Stimulated activated effector memory CD8-positive, alpha-beta T cell treated with anti-CD3 and anti-CD28 coated beads, Interleukin-12 subunit alpha, Interleukin-12 subunit beta, amount 100 ng/mL, for 72 hours (primary cell): Measurements from ENCODE around the gene MRPL39.
A peak's percentile ranks its signal among the peaks of the same experiment; 100 is the strongest.

Experiments used
- ATAC-seq: fragments of 150-1000 bp; cut with Tn5 transposase; 2 replicates; pipeline ENCODE4 v1.10.0; 2021
- DNase-seq, 2 donors: peaks; one replicate each; pipeline ENCODE4 v3.0.0; 2021 to 2022; ENCODE audit warnings: low spot score in 2 of 2
- H3K27ac Mint-ChIP-seq: one replicate; pipeline ENCODE4 v1.8.0; 2022; ENCODE audit warnings: mild to moderate bottlenecking, mixed read lengths
- H3K36me3 Mint-ChIP-seq: one replicate; pipeline ENCODE4 v1.8.0; 2022; ENCODE audit warnings: mild to moderate bottlenecking, mixed read lengths
- H3K4me1 Mint-ChIP-seq: one replicate; pipeline ENCODE4 v1.8.0; 2022; ENCODE audit warnings: mixed read lengths
- H3K4me3 Mint-ChIP-seq: one replicate; pipeline ENCODE4 v1.8.0; 2022; ENCODE audit warnings: mild to moderate bottlenecking, mixed read lengths
- H3K9me3 Mint-ChIP-seq: one replicate; pipeline ENCODE4 v1.8.0; 2022; ENCODE audit warnings: mixed read lengths

MRPL39 gene

DNA sequence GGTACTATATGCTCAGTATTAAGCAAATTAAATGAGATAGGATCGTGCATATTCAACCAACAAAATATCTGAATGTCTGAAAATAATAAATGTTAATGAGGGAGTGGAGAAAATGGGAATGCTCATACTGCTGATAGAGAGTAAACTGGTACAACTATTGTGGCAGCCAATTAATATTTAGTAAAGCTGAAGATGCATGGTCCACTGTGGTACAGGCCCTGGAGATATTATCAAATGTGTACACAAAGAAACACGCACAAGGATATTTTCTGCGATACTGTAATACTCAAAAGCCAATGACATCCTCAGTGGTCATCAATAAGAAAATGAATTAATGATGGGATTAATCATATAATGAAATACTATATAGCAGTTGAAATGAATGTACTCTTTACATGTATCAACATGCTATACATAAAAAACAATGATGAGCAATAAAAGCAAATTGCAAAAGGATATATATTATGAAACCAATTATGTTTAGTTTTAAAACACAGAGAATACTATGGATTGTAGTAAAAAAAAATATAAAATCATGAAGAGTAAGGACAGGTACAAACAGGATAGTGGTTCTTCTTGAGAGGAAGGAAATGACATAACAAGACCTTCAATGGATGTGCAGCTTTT, 25.0 kb downstream of the MRPL39 start:
- DNase-seq (no peak), ATAC-seq (no peak)
- Mint-ChIP-seq H3K27ac (peak overlapping the region; percentile 92), H3K4me3 (no peak overlapping the region), H3K36me3 (peaks cover 100% of the 10 kb centered on the region), H3K4me1 (peaks cover 48% of the 10 kb centered on the region), H3K9me3 (no peaks in the 10 kb centered on the region)

DNA sequence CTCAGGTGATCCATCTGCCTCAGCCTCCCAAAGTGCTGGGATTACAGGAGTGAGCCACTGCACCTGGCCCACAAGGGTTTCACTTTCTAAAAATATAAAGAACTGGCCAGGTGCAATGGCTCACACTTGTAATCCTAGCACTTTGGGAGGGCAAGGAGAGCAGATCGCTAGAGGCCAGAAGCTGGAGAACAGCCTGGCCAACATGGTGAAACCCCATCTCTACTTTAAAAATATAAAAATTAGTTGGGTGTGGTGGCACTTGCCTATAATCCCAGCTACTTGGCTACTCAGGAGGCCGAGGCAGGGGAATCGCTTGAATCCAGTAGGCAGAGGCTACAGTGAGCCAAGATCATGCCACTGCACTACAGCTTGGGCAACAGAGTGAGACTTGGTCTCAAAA, 25.7 kb downstream of the MRPL39 start:
- Mint-ChIP-seq H3K4me1 (peaks cover 51% of the 10 kb centered on the region), H3K27ac (peak overlapping the region; percentile 92), H3K4me3 (no peak overlapping the region), H3K36me3 (peaks cover 100% of the 10 kb centered on the region), H3K9me3 (no peaks in the 10 kb centered on the region)
- DNase-seq = no peak
- ATAC-seq = no peak

DNA sequence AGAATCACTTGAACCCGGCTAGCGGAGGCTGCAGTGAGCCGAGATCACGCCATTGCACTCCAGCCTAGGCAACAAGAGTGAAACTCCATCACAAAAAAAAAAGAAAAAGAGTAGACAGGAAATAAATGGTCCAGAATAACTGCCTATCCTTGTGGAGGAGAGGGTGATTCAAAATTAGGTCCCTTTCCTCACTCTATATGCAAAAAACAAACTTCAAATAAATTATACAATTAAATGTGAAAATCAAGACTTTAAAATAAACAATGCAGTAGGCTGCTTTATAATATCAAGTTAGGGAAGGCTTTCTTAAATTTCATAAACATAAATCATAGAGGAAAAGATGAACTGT, 26.4 kb downstream of the MRPL39 start:
- peak overlapping the region; percentile 92 for H3K27ac Mint-ChIP-seq
- no peaks in the 10 kb centered on the region for H3K9me3 Mint-ChIP-seq
- peaks cover 100% of the 10 kb centered on the region for H3K36me3 Mint-ChIP-seq
- ATAC-seq (no peak), DNase-seq (no peak)
- H3K4me3 Mint-ChIP-seq = no peak overlapping the region
- H3K4me1 Mint-ChIP-seq = peaks cover 51% of the 10 kb centered on the region

DNA sequence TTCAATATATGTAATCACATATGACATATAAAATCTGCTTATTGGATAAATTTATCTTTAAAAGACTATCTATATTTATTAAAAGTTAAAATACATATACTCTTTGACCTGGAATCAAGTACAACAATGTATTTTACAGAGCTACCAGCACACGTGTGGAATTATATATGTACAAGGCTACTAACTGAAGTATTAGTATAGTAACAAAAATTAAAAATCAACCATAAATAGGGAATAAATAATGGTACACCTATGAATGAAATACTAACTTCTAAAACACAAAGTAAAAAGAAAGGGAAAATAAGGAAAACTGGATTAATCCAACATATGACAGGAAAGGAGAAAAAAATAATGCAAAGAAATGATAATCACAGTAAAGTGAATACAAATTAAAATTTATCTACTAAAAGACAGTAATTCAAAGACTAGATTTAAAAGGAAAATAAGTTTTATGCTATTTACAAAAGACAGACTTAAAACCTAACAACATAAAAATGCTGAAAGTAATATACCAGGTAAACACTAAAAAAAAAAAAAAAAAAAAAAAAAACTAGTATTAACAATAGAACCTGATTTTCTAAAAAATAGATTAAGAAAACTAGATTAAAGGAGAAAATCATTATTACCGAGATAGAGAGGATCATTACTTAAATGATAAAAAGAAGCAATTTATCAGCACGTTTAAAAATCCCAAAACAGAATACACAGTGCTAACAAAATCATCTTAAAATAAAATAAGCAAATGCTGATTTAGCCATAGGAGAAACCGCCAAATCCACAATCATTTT, 27.9 kb downstream of the MRPL39 start:
- DNase-seq (no peak), ATAC-seq (no peak)
- no peaks in the 10 kb centered on the region for H3K9me3 Mint-ChIP-seq
- H3K4me3 Mint-ChIP-seq = no peak overlapping the region
- peak overlapping the region; percentile 92 for H3K27ac Mint-ChIP-seq
- H3K4me1 Mint-ChIP-seq = peaks cover 59% of the 10 kb centered on the region
- peaks cover 100% of the 10 kb centered on the region for H3K36me3 Mint-ChIP-seq

GRCh38 chr21:25578056-25578961, 29.0 kb downstream of the MRPL39 start:
- no peaks in the 10 kb centered on the region for H3K9me3 Mint-ChIP-seq
- H3K27ac Mint-ChIP-seq = peak overlapping the region; percentile 98
- peaks cover 100% of the 10 kb centered on the region for H3K36me3 Mint-ChIP-seq
- peaks cover 58% of the 10 kb centered on the region for H3K4me1 Mint-ChIP-seq
- H3K4me3 Mint-ChIP-seq = no peak overlapping the region
- ATAC-seq (peak; percentile 60), DNase-seq (peak in 1 of 2 donors; percentile 77)

GRCh38 chr21:25577424-25578055, 29.7 kb downstream of the MRPL39 start:
- H3K9me3 Mint-ChIP-seq = no peaks in the 10 kb centered on the region
- H3K4me3 Mint-ChIP-seq = no peak overlapping the region
- H3K27ac Mint-ChIP-seq = peak overlapping the region; percentile 98
- H3K36me3 Mint-ChIP-seq = peaks cover 100% of the 10 kb centered on the region
- DNase-seq (no peak), ATAC-seq (peak; percentile 20)
- H3K4me1 Mint-ChIP-seq = peaks cover 58% of the 10 kb centered on the region

DNA sequence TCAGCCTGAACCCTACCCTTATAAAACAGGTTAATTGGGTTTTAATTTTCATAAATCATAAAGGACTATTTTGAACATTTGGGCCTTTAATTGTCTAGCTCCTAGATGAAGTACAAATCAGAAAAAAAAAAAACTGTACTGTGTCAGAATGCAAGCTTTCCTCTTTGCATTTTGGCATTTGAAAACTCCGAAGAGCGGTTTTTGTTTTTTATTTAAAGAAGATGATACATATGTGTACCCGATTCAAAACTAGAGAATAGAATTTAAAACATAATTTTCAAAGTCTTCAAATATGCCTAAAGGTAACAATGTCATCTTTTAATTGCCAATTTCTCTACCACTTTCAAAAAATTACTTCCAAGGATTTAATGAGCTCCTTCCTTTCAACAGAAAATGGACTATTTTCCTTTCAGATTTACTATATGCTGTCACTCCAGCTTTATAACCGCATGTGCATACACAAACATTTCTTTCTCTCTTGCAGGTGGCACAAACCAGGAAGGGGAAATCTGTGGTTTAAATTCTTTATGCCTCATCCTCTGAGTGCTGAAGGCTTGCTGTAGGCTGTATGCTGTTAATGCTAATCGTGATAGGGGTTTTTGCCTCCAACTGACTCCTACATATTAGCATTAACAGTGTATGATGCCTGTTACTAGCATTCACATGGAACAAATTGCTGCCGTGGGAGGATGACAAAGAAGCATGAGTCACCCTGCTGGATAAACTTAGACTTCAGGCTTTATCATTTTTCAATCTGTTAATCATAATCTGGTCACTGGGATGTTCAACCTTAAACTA, 33.7 kb downstream of the MRPL39 start:
- DNase-seq (peak in 1 of 2 donors; percentile 67), ATAC-seq (peak; percentile 64)
- Mint-ChIP-seq H3K27ac (peak overlapping the region; percentile 98), H3K9me3 (no peaks in the 10 kb centered on the region), H3K4me1 (peaks cover 76% of the 10 kb centered on the region), H3K4me3 (peak overlapping the region; percentile 63), H3K36me3 (peaks cover 100% of the 10 kb centered on the region)

GRCh38 chr21:25572861-25573310, 34.4 kb downstream of the MRPL39 start:
- peaks cover 76% of the 10 kb centered on the region for H3K4me1 Mint-ChIP-seq

GRCh38 chr21:25571726-25572121, 35.6 kb downstream of the MRPL39 start:
- H3K4me1 Mint-ChIP-seq = peaks cover 76% of the 10 kb centered on the region
- H3K9me3 Mint-ChIP-seq = no peaks in the 10 kb centered on the region
- peak overlapping the region; percentile 83 for H3K4me3 Mint-ChIP-seq
- DNase-seq = no peak
- H3K36me3 Mint-ChIP-seq = peaks cover 100% of the 10 kb centered on the region
- ATAC-seq = no peak
- peak overlapping the region; percentile 98 for H3K27ac Mint-ChIP-seq

More at GRCh38 chr21:25572861-25573310, 34.4 kb downstream of the MRPL39 start:
- no peak for DNase-seq
- Mint-ChIP-seq H3K27ac (peak overlapping the region; percentile 98), H3K36me3 (peaks cover 100% of the 10 kb centered on the region), H3K4me3 (peak overlapping the region; percentile 63), H3K9me3 (no peaks in the 10 kb centered on the region)
- peak; percentile 85 for ATAC-seq

DNA sequence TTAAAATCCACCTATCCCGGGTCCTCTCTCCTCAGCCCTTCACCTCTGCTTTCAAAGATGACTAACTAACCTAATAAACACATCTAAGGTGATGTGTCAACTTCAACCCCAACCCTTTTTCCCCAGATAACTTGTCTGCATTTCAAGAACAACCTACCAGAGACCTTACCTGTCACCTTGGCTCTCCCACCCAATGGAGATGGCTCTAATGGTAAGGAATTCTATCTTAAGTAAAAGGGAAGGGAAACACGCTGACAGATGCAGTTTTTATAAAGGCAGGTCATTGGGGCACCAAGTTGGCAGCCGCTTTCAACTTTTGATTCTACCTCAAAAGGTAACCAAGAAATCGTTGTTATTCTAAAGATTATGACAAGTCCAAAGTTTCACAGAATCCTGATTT, 37.6 kb downstream of the MRPL39 start:
- no peaks in the 10 kb centered on the region for H3K9me3 Mint-ChIP-seq
- peaks cover 100% of the 10 kb centered on the region for H3K36me3 Mint-ChIP-seq
- H3K27ac Mint-ChIP-seq = peak overlapping the region; percentile 98
- H3K4me1 Mint-ChIP-seq = peaks cover 71% of the 10 kb centered on the region
- peak overlapping the region; percentile 83 for H3K4me3 Mint-ChIP-seq
- no peak for ATAC-seq
- DNase-seq = no peak

- Mint-ChIP-seq H3K4me3 (peak overlapping the region; percentile 83), H3K36me3 (peaks cover 100% of the 10 kb centered on the region), H3K27ac (peak overlapping the region; percentile 98), H3K9me3 (no peaks in the 10 kb centered on the region), H3K4me1 (peaks cover 76% of the 10 kb centered on the region)
- DNase-seq = no peak
- ATAC-seq = no peak
Observed at GRCh38 chr21:25569084-25569483, 38.2 kb downstream of the MRPL39 start.

- Mint-ChIP-seq H3K9me3 (no peaks in the 10 kb centered on the region), H3K4me3 (peak overlapping the region; percentile 83), H3K27ac (peak overlapping the region; percentile 98), H3K4me1 (peaks cover 74% of the 10 kb centered on the region), H3K36me3 (peaks cover 100% of the 10 kb centered on the region)
- DNase-seq (no peak), ATAC-seq (no peak)
Observed at GRCh38 chr21:25568246-25568645, 39.0 kb downstream of the MRPL39 start.

DNA sequence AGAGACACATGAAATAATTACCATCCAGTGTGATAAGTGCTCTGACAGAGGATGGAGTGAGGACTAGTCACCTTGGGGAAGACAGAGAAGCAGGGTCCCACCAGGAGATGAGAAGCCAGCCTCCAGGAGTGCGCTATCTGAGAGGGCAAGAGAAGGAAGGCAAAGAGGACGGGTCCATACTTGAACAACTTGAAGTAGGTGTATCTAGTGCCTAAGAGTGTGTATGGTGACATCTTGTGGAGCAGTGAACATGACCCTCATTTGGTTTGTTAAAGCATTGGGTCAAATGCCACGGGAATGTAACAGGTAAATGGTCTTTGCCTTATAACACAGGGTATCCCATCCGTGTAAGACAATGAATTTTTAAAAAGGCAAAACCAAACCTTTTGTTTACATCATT, 39.8 kb downstream of the MRPL39 start:
- Mint-ChIP-seq H3K36me3 (peaks cover 100% of the 10 kb centered on the region), H3K4me1 (peaks cover 69% of the 10 kb centered on the region), H3K27ac (peak overlapping the region; percentile 98), H3K4me3 (peak overlapping the region; percentile 83), H3K9me3 (no peaks in the 10 kb centered on the region)
- ATAC-seq = no peak
- no peak for DNase-seq

DNA sequence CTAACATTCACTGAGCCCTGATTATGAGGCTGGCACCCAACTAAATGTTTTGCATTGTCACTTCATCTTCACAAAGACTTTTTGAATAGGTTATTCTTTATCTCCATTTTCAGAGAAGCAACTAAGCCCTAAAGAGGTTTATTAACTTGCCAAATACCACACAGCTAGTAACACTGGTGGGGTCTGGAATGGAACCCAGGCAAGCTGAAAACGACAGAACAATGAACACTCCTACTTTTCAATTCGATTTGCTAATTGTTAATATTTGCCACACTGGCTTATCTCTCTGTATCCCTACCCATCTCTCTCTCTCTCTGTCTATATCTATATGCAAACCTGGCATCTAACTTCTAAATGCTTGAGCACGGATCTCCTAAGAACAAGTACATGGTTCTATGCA, 40.6 kb downstream of the MRPL39 start:
- H3K27ac Mint-ChIP-seq = peak overlapping the region; percentile 98
- ATAC-seq (no peak), DNase-seq (no peak)
- no peaks in the 10 kb centered on the region for H3K9me3 Mint-ChIP-seq
- H3K4me3 Mint-ChIP-seq = peak overlapping the region; percentile 83
- peaks cover 100% of the 10 kb centered on the region for H3K36me3 Mint-ChIP-seq
- peaks cover 65% of the 10 kb centered on the region for H3K4me1 Mint-ChIP-seq
